Measurements from ENCODE around the gene PDZK1IP1. TPM values are rescaled to one million over a fixed set of nuclear protein-coding genes. Genes with fewer than 3 reads are reported as not detected.
A peak's percentile ranks its signal among the peaks of the same experiment; 100 is the strongest.

The PDZK1IP1 gene
- total RNA-seq, 1 donor from 2014 or later: not detected

GRCh38 chr1:47232187-47232874 is 42.5 kb upstream of the PDZK1IP1 start, which contains the start of gene TAL1:
Gene TAL1, minus strand, starts transcription at chr1:47232225. Its CDS starts 6,337 bp downstream, at chr1:47225888.
- Mint-ChIP-seq H3K27ac (ENCODE audit: unreplicated experiment) (peak within 1 kb of the TSS; percentile 78), H3K9me3 (ENCODE audit: unreplicated experiment) (peaks cover 15% of the 10 kb centered on the region), H3K36me3 (ENCODE audit: unreplicated experiment) (no peaks in the 10 kb centered on the region), H3K27me3 (ENCODE audit: unreplicated experiment) (peaks cover 56% of the 10 kb centered on the region), H3K4me3 (ENCODE audit: unreplicated experiment) (peak within 1 kb of the TSS; percentile 86), H3K4me1 (ENCODE audit: low read depth, unreplicated experiment) (peaks cover 8% of the 10 kb centered on the region)
- DNase-seq: no peak
- TF ChIP-seq CTCF (IDR thresholded peaks at IDR 0.05; ENCODE audit: partially characterized antibody, unreplicated experiment): no peak

- H3K4me1 Mint-ChIP-seq (ENCODE audit: low read depth, unreplicated experiment): peaks cover 8% of the 10 kb centered on the region
- peaks cover 60% of the 10 kb centered on the region for H3K27me3 Mint-ChIP-seq (ENCODE audit: unreplicated experiment)
- TF ChIP-seq CTCF (IDR thresholded peaks at IDR 0.05; ENCODE audit: partially characterized antibody, unreplicated experiment): no peak
- DNase-seq: no peak
- H3K27ac Mint-ChIP-seq (ENCODE audit: unreplicated experiment): peak overlapping the region; percentile 78
- peaks cover 15% of the 10 kb centered on the region for H3K9me3 Mint-ChIP-seq (ENCODE audit: unreplicated experiment)
- peak overlapping the region; percentile 86 for H3K4me3 Mint-ChIP-seq (ENCODE audit: unreplicated experiment)
- no peaks in the 10 kb centered on the region for H3K36me3 Mint-ChIP-seq (ENCODE audit: unreplicated experiment)
These were observed 41.7 kb upstream of the PDZK1IP1 start for GRCh38 chr1:47231301-47232186.

- peak; percentile 51 for DNase-seq
- no peak for TF ChIP-seq CTCF (IDR thresholded peaks at IDR 0.05; ENCODE audit: partially characterized antibody, unreplicated experiment)
- Mint-ChIP-seq H3K27ac (ENCODE audit: unreplicated experiment) (no peak overlapping the region), H3K4me1 (ENCODE audit: low read depth, unreplicated experiment) (peaks cover 9% of the 10 kb centered on the region), H3K9me3 (ENCODE audit: unreplicated experiment) (peaks cover 15% of the 10 kb centered on the region), H3K36me3 (ENCODE audit: unreplicated experiment) (no peaks in the 10 kb centered on the region), H3K4me3 (ENCODE audit: unreplicated experiment) (no peak overlapping the region), H3K27me3 (ENCODE audit: unreplicated experiment) (peaks cover 62% of the 10 kb centered on the region)
These were observed 41.0 kb upstream of the PDZK1IP1 start for GRCh38 chr1:47230692-47231300.

GRCh38 chr1:47229886-47230691 is 40.3 kb upstream of the PDZK1IP1 start:
- DNase-seq: no peak
- Mint-ChIP-seq H3K9me3 (ENCODE audit: unreplicated experiment) (peaks cover 15% of the 10 kb centered on the region), H3K27ac (ENCODE audit: unreplicated experiment) (peak overlapping the region; percentile 48), H3K4me1 (ENCODE audit: low read depth, unreplicated experiment) (peaks cover 9% of the 10 kb centered on the region), H3K36me3 (ENCODE audit: unreplicated experiment) (no peaks in the 10 kb centered on the region), H3K4me3 (ENCODE audit: unreplicated experiment) (peak overlapping the region; percentile 63), H3K27me3 (ENCODE audit: unreplicated experiment) (peaks cover 63% of the 10 kb centered on the region)
- no peak for TF ChIP-seq CTCF (IDR thresholded peaks at IDR 0.05; ENCODE audit: partially characterized antibody, unreplicated experiment)

Measured in glutamatergic neuron (in vitro differentiated cells).